NOMO-1 treated with DMSO at 0.1 percent for 48 hours (cell line): ENCODE measurements around the gene RNU1-3.
"Not testable (repeated sequence)": the region's sequence is repeated elsewhere in the genome, so short reads cannot be mapped to it uniquely, and the experiment has no call there.

ENCODE experiments used
- DNase-seq: peaks from one replicate; lab custom pipeline; 2025; ENCODE audit not compliant: unreplicated experiment; lab: John Stamatoyannopoulos, UW

RNU1-3 gene

DNA sequence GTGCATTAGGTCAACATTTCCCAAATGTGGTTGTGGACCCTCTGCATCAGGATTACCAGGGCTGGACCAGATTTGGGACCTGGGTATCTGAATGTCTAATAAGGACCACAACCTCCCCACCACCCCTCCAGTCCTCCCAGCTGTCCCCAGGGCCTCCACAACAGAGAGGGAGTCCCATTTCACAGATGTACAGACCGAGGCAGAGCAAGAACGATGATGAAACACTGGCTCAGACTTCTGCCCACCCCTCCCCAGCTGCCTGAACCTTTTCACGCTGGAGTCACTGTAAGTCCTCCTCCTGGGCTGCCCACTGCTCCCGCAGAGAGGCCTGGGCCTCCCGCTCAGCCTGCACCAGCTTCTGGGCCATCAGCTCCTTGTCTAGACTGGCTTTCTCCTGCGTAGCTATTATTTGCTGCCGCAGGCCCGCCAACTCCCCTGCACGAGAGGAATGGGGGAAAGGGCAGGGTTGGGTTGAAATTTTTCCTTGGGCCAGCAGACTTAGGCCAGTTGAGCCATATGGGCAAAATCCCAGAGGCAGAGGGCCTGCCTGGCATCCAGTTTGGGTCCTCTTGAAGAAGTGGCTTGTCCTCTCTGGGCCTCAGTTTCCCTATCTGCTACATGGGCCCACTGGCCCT is 45.0 kb downstream of the RNU1-3 start:
- not testable (repeated sequence) for DNase-seq

DNA sequence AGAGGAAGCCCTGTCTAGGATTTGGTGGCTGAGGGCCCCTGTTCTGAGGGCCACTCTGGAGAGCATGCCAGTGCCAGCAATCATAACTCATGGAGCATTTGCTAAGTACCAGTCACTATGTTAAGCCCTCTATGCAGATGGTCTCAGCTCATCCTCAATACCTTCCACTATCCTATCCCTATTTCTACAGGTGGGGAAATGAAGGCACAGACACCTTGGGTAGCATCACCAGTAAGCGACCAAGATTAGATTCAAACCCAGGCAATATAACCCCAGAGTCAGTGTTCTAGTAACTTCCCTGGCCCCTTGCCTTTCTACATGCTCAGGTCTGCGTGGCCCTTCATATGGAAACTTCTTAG is 45.5 kb downstream of the RNU1-3 start:
- DNase-seq = no peak

DNA sequence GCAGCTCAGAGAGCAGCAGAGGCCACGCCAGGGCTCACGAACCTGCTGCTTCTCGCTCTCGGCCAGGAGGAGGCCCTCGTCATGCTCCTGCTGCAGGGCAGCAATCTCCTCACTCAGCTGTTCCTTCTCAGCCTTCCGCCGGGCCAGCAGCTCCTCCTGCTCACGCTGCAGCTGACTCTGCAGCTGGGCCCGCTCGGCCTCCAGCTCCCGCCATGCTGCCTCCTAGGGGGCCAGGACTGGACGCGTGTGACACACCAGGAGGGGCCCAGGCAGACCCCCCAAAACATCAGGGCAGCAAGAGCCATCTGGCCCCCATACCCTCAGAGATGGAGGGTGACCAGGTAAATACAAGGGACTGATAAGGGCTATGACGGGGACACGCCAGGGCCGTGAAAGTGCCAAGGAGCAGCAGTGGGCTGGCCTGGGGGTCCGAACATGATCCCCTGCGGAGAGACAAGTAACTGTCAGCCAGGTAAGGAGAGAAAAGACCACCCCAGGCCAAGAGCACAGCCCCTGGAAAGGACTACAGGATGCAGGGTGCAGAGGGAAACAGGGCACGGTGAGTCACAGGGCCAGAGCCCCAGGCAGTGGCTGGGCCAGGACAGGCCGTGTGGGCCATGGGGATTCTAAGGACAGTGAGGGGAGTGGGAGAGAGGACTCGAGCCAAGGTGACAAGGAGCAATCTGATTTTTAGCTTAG is 46.8 kb downstream of the RNU1-3 start:
- DNase-seq = not testable (repeated sequence)

DNA sequence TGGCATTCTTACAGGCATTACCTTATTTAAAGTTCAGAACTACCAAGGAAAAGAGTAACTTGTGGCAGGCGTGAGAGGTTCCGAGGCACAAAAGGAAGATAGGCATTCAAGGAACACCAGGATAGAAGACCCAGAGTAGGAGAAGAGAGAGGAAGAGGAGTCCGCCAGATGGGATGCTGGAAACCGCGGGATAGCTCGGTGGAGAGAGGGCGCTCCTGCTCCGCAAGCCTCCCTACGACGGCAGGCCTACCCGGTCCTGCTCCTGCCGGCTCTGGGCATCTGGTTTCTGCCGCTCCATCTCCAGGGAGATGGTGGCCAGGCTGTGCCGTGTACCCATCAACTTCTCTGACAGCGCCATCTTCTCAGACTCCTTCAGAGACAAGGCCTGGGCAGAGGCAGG is 48.0 kb downstream of the RNU1-3 start:
- no peak for DNase-seq

DNA sequence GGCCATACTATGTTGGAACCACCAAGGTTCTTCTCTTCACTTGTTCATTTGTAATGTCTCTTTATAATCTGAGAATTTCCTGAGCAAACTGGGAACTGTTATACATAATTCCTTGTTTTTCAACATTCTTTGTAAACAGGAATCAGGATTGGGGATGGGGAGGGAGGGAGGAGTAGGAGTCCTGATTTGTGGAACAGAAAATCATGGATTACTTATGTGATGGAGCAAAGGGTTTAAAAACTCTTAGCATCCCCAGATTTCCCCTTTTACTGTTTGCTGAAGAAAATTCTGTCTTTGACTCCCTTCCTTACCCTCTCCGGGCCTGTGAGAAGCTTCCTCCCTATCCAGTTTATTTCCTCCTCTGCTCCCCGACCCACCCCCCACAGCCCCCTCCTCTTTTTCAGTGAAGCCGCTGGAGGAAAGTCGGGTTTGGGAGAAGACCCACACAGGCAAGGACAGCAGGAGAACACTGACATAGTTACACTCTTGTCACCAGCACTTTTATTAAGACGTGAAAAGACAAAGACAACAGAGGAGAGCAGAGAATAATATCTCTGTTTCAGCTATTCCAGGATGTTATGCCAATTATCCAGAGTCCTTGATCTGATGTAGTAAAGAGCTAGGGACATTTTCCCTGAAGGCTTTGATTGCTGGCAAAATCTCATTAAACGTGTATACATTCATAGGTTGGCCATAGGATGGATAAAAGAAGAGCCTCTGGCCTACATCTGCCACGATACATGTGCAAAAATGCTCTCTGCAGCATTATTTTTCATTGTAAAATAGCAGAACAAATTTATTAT is 48.8 kb downstream of the RNU1-3 start:
- DNase-seq = no peak

DNA sequence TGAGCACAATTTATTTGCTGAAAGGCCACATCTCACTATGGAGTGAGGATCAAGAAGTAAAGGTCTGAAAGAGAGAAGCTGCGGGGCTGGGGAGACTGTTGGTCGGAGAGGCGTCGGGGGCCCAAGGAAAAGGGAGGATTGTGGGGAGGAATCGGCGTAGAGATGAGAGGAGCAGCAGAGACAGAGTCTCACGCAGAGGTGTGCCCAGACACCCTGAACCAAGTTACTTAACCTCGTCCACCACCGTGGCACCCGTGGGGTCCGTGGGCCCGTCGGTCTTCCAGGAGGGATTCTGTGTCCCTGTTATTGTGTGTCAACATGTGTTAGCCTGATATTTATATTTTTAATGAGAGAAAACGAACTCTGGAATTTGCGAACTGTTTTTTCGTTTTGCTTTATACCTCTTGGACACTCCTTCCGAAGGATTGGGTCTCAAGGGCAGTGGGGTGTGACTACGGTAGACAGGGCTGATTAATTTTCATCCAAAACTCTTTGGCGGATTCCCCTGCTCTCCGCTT is 49.6 kb downstream of the RNU1-3 start:
- no peak for DNase-seq
